ENCODE results near the gene TBX5. TPM values are rescaled to one million over a fixed set of nuclear protein-coding genes. Genes with fewer than 3 reads are reported as not detected.

TBX5 gene
- total and polyA plus RNA-seq, 4 donors, result 0.33 to 0.42 TPM; not detected in 2

DNA sequence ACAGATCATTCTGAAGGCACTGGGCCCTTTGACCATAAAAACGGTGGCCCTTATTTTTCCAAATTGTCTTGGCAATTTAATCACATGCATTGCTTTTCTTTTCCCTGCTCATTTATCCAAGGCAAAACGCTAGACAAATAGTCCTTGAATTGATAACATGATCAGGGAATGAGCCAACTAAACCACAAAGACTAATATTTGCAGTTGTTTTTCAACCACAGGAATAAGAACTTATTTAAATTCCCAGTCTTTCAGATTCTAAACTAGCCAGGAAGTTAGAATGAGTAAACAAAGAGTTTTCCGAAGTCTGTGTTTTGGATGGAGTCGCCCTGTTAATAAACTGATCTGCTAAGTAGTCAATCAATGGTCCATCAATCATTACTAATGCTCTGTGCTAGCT, 14.9 kb downstream of the TBX5 start:
- WGBS, 2 donors, result 41 to 55% methylated on average over 4 of the region's 4 CpGs
- DNase-seq (no peak), ATAC-seq (ENCODE audit: low FRiP score) (no peak)
- H3K27me3 ChIP-seq (ENCODE audit: control insufficient read depth in 1 of 2, insufficient read depth in 2 of 2, low read length in 1 of 2), result peaks cover 0 to 2% of the 10 kb centered on the region in 2 donors
- intact Hi-C loops (cut with DNase I), result no loop called here
- peaks cover 1% of the 10 kb centered on the region for H3K9me3 ChIP-seq (ENCODE audit: control insufficient read depth, low read length)
- H3K4me1 ChIP-seq (ENCODE audit: control insufficient read depth in 1 of 2, insufficient read depth in 2 of 2, low read length in 2 of 2), result no peaks in the 10 kb centered on the region
- H3K27ac ChIP-seq (ENCODE audit: low read depth in 1 of 2, low read length in 2 of 2), result no peak overlapping the region
- no peaks in the 10 kb centered on the region for H3K36me3 ChIP-seq (ENCODE audit: control insufficient read depth in 1 of 2, insufficient read depth in 2 of 2, low read length in 1 of 2)
- no peak overlapping the region for H3K4me3 ChIP-seq (ENCODE audit: low read length in 2 of 2)

DNA sequence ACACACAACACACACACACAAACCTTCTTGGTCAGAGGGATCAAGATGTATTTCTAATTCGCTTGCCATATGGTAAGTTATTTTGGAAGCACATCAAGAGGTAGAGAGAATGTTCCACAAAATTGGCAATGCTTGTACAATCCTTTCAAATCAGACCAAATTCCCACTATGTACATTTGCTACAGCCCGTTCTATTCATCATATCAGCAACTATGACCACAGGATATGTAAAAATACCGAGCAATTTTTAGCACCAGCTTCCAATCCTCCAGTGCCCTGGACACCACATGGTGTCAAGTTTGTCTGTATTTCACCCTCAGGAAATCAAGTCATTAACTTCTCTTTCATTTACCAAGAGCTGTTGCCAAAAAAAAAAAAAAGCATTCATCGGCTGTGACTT, 21.2 kb downstream of the TBX5 start:
- ATAC-seq (ENCODE audit: low FRiP score), result no peak
- intact Hi-C loops (cut with DNase I), result no loop called here
- no peaks in the 10 kb centered on the region for H3K36me3 ChIP-seq (ENCODE audit: control insufficient read depth in 1 of 2, insufficient read depth in 2 of 2, low read length in 1 of 2)

DNA sequence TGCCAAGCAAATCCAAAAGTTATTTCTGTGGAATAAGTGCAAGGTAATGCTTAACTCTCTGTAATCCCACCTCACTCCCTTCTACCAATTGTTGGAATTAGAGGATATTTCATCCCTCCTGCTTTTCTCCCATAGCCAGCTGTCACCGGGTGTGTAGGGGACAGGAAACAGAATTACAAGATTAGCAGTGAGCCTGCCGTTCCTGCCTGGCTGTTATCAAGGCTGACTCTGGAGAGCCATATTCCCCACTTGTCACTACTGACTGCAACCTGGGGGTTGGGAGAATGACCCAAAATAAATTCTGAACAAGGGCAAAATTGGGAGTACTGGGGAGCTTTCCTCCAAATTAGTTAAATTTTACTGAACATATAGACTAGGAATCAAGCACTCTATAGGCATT, 24.8 kb downstream of the TBX5 start:
- no peak overlapping the region for H3K27ac ChIP-seq (ENCODE audit: low read depth in 1 of 2, low read length in 2 of 2)
- H3K4me3 ChIP-seq (ENCODE audit: low read length in 2 of 2), result no peak overlapping the region
- intact Hi-C loops (cut with DNase I), result no loop called here
- H3K36me3 ChIP-seq (ENCODE audit: control insufficient read depth in 1 of 2, insufficient read depth in 2 of 2, low read length in 1 of 2), result no peaks in the 10 kb centered on the region
- H3K4me1 ChIP-seq (ENCODE audit: control insufficient read depth in 1 of 2, insufficient read depth in 2 of 2, low read length in 2 of 2), result peaks cover 0 to 2% of the 10 kb centered on the region in 2 donors
- ATAC-seq (ENCODE audit: low FRiP score) (no peak), DNase-seq (no peak)
- 34 to 37% methylated on average over 2 of the region's 2 CpGs for WGBS, 2 donors
- peaks cover 1% of the 10 kb centered on the region for H3K9me3 ChIP-seq (ENCODE audit: control insufficient read depth, low read length)
- H3K27me3 ChIP-seq (ENCODE audit: control insufficient read depth in 1 of 2, insufficient read depth in 2 of 2, low read length in 1 of 2), result no peaks in the 10 kb centered on the region

More for the DNA sequence above, 21.2 kb downstream of the TBX5 start:
- Histone ChIP-seq H3K4me3 (ENCODE audit: low read length in 2 of 2) (no peak overlapping the region), H3K4me1 (ENCODE audit: control insufficient read depth in 1 of 2, insufficient read depth in 2 of 2, low read length in 2 of 2) (peaks cover 0 to 2% of the 10 kb centered on the region in 2 donors), H3K27me3 (ENCODE audit: control insufficient read depth in 1 of 2, insufficient read depth in 2 of 2, low read length in 1 of 2) (peaks cover 0 to 1% of the 10 kb centered on the region in 2 donors), H3K27ac (ENCODE audit: low read depth in 1 of 2, low read length in 2 of 2) (no peak overlapping the region), H3K9me3 (ENCODE audit: control insufficient read depth, low read length) (peaks cover 1% of the 10 kb centered on the region)
- 6 to 17% methylated on average over 4 of the region's 4 CpGs for WGBS, 2 donors
- no peak for DNase-seq

DNA sequence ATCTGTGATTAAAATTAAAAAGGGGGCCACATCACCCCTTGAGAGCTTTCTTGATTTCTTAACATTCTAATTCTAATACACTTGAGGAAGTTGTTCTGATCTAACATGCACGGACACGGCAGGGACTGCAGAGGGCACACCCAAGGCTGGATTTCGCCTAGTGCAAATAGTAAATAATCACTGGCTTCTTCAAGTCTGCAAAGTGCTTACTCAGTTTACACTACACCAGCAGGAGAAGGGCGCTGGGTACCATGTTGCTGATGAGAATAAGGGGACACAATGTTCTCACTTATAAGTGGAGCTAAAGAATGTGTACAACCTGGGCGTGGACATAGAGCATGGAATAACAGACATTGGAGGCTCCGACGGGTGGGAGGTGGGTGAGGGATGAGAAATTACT, 34.2 kb downstream of the TBX5 start:
- no peaks in the 10 kb centered on the region for H3K36me3 ChIP-seq (ENCODE audit: control insufficient read depth in 1 of 2, insufficient read depth in 2 of 2, low read length in 1 of 2)
- no peak overlapping the region for H3K4me3 ChIP-seq (ENCODE audit: low read length in 2 of 2)
- no peaks in the 10 kb centered on the region for H3K4me1 ChIP-seq (ENCODE audit: control insufficient read depth in 1 of 2, insufficient read depth in 2 of 2, low read length in 2 of 2)
- 75 to 81% methylated on average over 7 of the region's 7 CpGs for WGBS, 2 donors
- DNase-seq (no peak), ATAC-seq (ENCODE audit: low FRiP score) (no peak)
- intact Hi-C loops (cut with DNase I), result no loop called here
- H3K9me3 ChIP-seq (ENCODE audit: control insufficient read depth, low read length), result no peaks in the 10 kb centered on the region
- H3K27ac ChIP-seq (ENCODE audit: low read depth in 1 of 2, low read length in 2 of 2), result no peak overlapping the region
- no peaks in the 10 kb centered on the region for H3K27me3 ChIP-seq (ENCODE audit: control insufficient read depth in 1 of 2, insufficient read depth in 2 of 2, low read length in 1 of 2)

DNA sequence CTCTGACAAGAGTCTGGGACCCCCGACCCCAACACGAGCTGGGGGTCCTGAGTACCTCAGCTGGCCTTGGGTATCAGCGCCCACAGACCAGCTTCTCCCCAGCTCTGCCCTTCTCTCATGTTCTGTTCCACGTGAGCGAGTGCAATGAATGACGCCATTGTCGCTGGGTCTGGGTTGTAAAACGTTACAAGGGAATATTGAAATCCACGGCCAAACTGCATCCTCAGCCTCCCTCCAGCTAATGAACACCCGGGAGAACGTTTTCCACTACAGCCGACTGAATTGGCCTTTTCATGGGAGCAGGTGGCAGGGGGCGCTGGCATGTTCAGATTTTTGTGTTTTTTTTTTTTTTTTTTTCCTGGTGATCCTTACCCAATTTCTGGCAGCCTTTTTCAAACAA, 34.7 kb downstream of the TBX5 start:
- intact Hi-C loops (cut with DNase I), result no loop called here
- Histone ChIP-seq H3K27me3 (ENCODE audit: control insufficient read depth in 1 of 2, insufficient read depth in 2 of 2, low read length in 1 of 2) (no peaks in the 10 kb centered on the region), H3K27ac (ENCODE audit: low read depth in 1 of 2, low read length in 2 of 2) (no peak overlapping the region), H3K4me3 (ENCODE audit: low read length in 2 of 2) (no peak overlapping the region), H3K9me3 (ENCODE audit: control insufficient read depth, low read length) (no peaks in the 10 kb centered on the region), H3K4me1 (ENCODE audit: control insufficient read depth in 1 of 2, insufficient read depth in 2 of 2, low read length in 2 of 2) (no peaks in the 10 kb centered on the region), H3K36me3 (ENCODE audit: control insufficient read depth in 1 of 2, insufficient read depth in 2 of 2, low read length in 1 of 2) (no peaks in the 10 kb centered on the region)
- DNase-seq (no peak), ATAC-seq (ENCODE audit: low FRiP score) (no peak)
- WGBS, 2 donors, result 57% methylated on average over 13 of the region's 13 CpGs

DNA sequence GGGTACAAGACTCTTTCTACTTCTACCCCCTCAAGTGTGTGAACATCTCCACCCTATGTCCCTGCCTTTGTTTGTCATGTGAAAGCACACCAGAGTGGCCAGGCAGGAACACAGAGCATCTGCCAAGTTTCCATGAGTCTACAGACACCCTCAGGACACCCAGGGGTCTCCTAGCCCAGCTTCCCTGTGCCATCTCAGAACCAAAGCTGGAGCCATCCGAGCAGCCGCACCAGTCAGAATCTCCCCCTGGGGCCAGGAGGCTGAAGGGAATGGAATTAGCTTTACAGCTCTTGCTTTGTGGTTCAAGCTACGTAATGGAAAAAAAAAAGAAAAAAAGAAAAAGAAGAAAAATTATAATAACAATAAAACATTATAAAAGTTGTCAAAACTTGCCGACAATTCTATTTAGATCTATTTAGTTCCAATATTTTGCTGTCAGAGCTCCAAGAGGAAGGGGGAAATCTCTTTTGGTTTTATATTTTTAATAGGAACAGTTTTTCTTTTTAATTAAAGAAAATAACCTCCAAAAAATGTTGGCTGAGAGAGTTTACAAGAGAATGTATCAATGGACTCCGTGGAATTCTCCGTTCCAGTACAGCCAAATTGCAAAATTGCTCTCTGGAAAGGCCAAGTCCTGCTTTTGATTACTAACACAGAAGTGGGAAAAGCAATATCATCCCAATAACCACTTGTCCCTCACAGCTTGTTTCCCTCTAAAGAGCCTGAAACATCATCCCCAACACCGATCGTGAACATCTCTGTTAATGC, 37.1 kb downstream of the TBX5 start:
- H3K4me3 ChIP-seq (ENCODE audit: low read length in 2 of 2), result no peak overlapping the region
- no peak overlapping the region for H3K27ac ChIP-seq (ENCODE audit: low read depth in 1 of 2, low read length in 2 of 2)
- H3K36me3 ChIP-seq (ENCODE audit: control insufficient read depth in 1 of 2, insufficient read depth in 2 of 2, low read length in 1 of 2), result no peaks in the 10 kb centered on the region
- H3K27me3 ChIP-seq (ENCODE audit: control insufficient read depth in 1 of 2, insufficient read depth in 2 of 2, low read length in 1 of 2), result no peaks in the 10 kb centered on the region
- no peaks in the 10 kb centered on the region for H3K9me3 ChIP-seq (ENCODE audit: control insufficient read depth, low read length)
- DNase-seq (peak; percentile 55 to 74), ATAC-seq (ENCODE audit: low FRiP score) (peak; percentile 74)
- no peaks in the 10 kb centered on the region for H3K4me1 ChIP-seq (ENCODE audit: control insufficient read depth in 1 of 2, insufficient read depth in 2 of 2, low read length in 2 of 2)
- intact Hi-C loops (cut with DNase I), result no loop called here
- 31 to 35% methylated on average over 8 of the region's 8 CpGs for WGBS, 2 donors

DNA sequence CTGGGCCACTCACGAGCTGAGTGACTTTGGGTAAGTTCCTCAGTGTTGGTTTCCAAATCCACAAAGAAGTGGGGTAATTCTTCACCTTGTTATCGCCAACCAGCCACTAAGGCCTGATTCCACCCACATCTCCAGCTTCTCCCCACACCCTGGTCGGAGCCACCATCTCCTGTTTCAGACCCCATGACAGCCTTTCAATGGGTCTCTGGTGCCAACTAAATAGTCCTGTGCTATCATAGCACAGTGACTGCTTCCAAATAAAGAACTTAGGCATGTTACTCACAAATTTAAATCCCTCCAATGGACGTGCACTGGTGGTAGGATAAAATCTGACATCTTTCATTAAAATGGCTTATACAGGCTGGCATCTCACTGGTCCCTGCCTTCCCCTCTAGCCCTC, 44.0 kb downstream of the TBX5 start:
- WGBS, 2 donors, result 73 to 80% methylated on average over 4 of the region's 4 CpGs
- no peak for DNase-seq
- Histone ChIP-seq H3K27ac (ENCODE audit: low read depth in 1 of 2, low read length in 2 of 2) (no peak overlapping the region), H3K36me3 (ENCODE audit: control insufficient read depth in 1 of 2, insufficient read depth in 2 of 2, low read length in 1 of 2) (no peaks in the 10 kb centered on the region), H3K4me1 (ENCODE audit: control insufficient read depth in 1 of 2, insufficient read depth in 2 of 2, low read length in 2 of 2) (no peaks in the 10 kb centered on the region), H3K4me3 (ENCODE audit: low read length in 2 of 2) (no peak overlapping the region), H3K27me3 (ENCODE audit: control insufficient read depth in 1 of 2, insufficient read depth in 2 of 2, low read length in 1 of 2) (no peaks in the 10 kb centered on the region), H3K9me3 (ENCODE audit: control insufficient read depth, low read length) (no peaks in the 10 kb centered on the region)
- intact Hi-C loops (cut with DNase I), result no loop called here
- ATAC-seq (ENCODE audit: low FRiP score), result no peak

DNA sequence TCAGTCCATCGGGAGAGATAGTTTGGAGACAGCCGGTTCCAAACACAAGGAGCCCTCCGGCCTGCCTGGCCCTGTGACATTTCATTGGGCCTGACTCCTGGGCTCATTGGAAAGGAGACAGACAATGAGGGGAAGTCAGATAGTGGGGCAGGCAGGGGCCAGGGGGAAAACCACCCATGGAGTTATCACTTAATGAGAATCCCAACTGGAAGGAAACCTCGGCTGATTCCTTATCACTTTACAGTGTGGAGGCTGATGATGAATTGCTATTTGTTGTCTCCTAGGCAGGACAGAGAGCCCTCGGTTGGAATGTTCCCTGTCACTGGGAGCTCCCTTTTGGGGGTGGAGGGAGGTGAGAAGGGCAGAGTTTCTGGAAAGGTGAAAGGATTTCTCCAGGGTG, 44.4 kb downstream of the TBX5 start:
- no peaks in the 10 kb centered on the region for H3K9me3 ChIP-seq (ENCODE audit: control insufficient read depth, low read length)
- intact Hi-C loops (cut with DNase I), result no loop called here
- no peak overlapping the region for H3K4me3 ChIP-seq (ENCODE audit: low read length in 2 of 2)
- H3K27me3 ChIP-seq (ENCODE audit: control insufficient read depth in 1 of 2, insufficient read depth in 2 of 2, low read length in 1 of 2), result no peaks in the 10 kb centered on the region
- DNase-seq (no peak), ATAC-seq (ENCODE audit: low FRiP score) (no peak)
- 40 to 62% methylated on average over 5 of the region's 5 CpGs for WGBS, 2 donors
- no peaks in the 10 kb centered on the region for H3K36me3 ChIP-seq (ENCODE audit: control insufficient read depth in 1 of 2, insufficient read depth in 2 of 2, low read length in 1 of 2)
- H3K27ac ChIP-seq (ENCODE audit: low read depth in 1 of 2, low read length in 2 of 2), result no peak overlapping the region
- H3K4me1 ChIP-seq (ENCODE audit: control insufficient read depth in 1 of 2, insufficient read depth in 2 of 2, low read length in 2 of 2), result no peaks in the 10 kb centered on the region

DNA sequence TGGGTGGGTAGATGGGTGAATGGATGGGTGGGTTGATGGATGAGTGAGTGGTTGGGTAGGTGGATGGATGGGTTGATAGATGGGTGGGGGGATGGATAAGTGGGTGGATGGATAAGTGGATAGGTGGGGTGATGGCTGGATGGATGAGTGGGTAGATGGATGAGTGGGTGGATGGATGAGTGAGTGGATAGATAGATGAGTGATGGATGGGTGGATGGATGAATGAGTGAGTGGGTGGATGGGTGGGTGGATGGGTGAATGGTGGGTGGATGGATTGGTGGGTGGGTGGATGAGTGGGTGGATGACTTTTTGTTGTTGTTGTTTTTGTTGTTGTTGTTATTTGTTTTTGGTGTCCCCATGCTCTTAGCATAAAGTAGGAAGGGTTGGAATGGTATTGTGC, 45.5 kb downstream of the TBX5 start:
- Histone ChIP-seq H3K27me3 (ENCODE audit: control insufficient read depth in 1 of 2, insufficient read depth in 2 of 2, low read length in 1 of 2) (no peaks in the 10 kb centered on the region), H3K9me3 (ENCODE audit: control insufficient read depth, low read length) (no peaks in the 10 kb centered on the region), H3K4me1 (ENCODE audit: control insufficient read depth in 1 of 2, insufficient read depth in 2 of 2, low read length in 2 of 2) (no peaks in the 10 kb centered on the region), H3K36me3 (ENCODE audit: control insufficient read depth in 1 of 2, insufficient read depth in 2 of 2, low read length in 1 of 2) (no peaks in the 10 kb centered on the region), H3K27ac (ENCODE audit: low read depth in 1 of 2, low read length in 2 of 2) (no peak overlapping the region), H3K4me3 (ENCODE audit: low read length in 2 of 2) (no peak overlapping the region)
- ATAC-seq (ENCODE audit: low FRiP score) (no peak), DNase-seq (no peak)
- intact Hi-C loops (cut with DNase I), result no loop called here

Measured in aorta (tissue), 5 donors.